A549 treated with AZD9567 at 1 μM for 4 hours (cell line): Measurements from ENCODE around the gene CD99. TPM values are rescaled to one million over a fixed set of nuclear protein-coding genes. Genes with fewer than 3 reads are reported as not detected.

Experiments used
- total RNA-seq: library from RNA; stranded (reverse); fragments of 200-300 nt; extraction: Qiagen RNA extraction; gene quantifications from 5 replicates; pipeline ENCODE4 v1.2.3, GENCODE V29; 2022; ENCODE audit not compliant: insufficient read depth

Gene CD99
- total RNA-seq: 279 to 322 TPM (median 280 TPM) in 5 replicates

GRCh38 chrX:2690856-2691542 is at the start of gene CD99:
Gene CD99, plus strand, starts transcription at chrX:2691295. Its CDS starts 66 bp downstream, at chrX:2691361.

GRCh38 chrX:2751874-2752300 is 60.8 kb downstream of the CD99 start, which contains the start of gene XG:
Gene XG, plus strand, starts transcription at chrX:2752040. Its CDS starts 235 bp downstream, at chrX:2752275.

Other genes with a start within 250 kb of the CD99 start
- gene DHRSX, start 190.3 kb upstream of the CD99 start, total RNA-seq: 37.8 to 43.5 TPM (median 41.9 TPM) in 5 replicates
- gene ZBED1, start 190.3 kb upstream of the CD99 start, total RNA-seq: 26.4 to 30.6 TPM (median 30.4 TPM) in 5 replicates
- not detected in 5 replicates for gene XG, start 60.7 kb downstream of the CD99 start, total RNA-seq
- 1.4 to 4.5 TPM (median 4.1 TPM) in 5 replicates for gene GYG2, start 137.6 kb downstream of the CD99 start, total RNA-seq
- gene ARSD, start 238.0 kb downstream of the CD99 start, total RNA-seq: 14.0 to 15.3 TPM (median 14.3 TPM) in 5 replicates